K562 (cell line): ENCODE data around the gene DIP2B. TPM values are rescaled to one million over a fixed set of nuclear protein-coding genes. Genes with fewer than 3 reads are reported as not detected.

Experiments used
- ATAC-seq: fragments of 200-7000 bp; cut with Tn5 transposase; 3 replicates; pipeline ENCODE4 v1.9.1; 2020; ENCODE audit warnings: moderate library complexity
- BruUV-seq: library from RNA; stranded (reverse); fragments of 400-500 nt; replicated peaks from 2 replicates; lab custom pipeline; 2021; lab: Mats Ljungman, UMichigan
- CTCF ChIA-PET: fragments of 300-600 bp; formaldehyde crosslinking; extraction: SDS; loops from one replicate; lab custom pipeline; 2021; ENCODE audit warnings: low intra/inter-chr PET ratio; lab: Yijun Ruan, JAX
- POLR2A ChIA-PET: fragments of 300-600, 350-650 bp; sonication (Branson Sonifier 250); formaldehyde crosslinking; extraction: SDS; loops from one replicate; lab custom pipeline; 2021; ENCODE audit warnings: antibody characterized with exemption, inconsistent platforms; lab: Yijun Ruan, JAX
- DNase-seq, 4 experiments: peaks; one replicate each; pipeline versions ENCODE4 v3.0.0 to v3.0.0-alpha.2; 2011 to 2018; ENCODE audit warnings: low spot score in 3 of 4, mixed read lengths in 3 of 4; ENCODE audit errors: extremely low read depth in 1 of 4
- FAIRE-seq: peaks from 2 replicates; lab custom pipeline; 2011; peaks lifted over from hg19 to GRCh38; lab: Jason Lieb, UNC
- H2AFZ ChIP-seq: 2 replicates; pipeline ENCODE4 v1.6.0; 2011; ENCODE audit warnings: low read depth, low read length, control low read depth, inconsistent platforms
- H3K27ac ChIP-seq: fragments of 200-600 bp; 3 replicates; pipeline ENCODE4 v1.8.0; 2011; ENCODE audit warnings: low read depth, mild to moderate bottlenecking, control low read depth, inconsistent platforms, low read length, moderate library complexity, mixed read lengths; ENCODE audit errors: extremely low read depth
- H3K27me3 ChIP-seq, 2 experiments: fragments of 300-600 bp in 1 of 2; 2 replicates in 1 of 2; 3 replicates in 1 of 2; pipeline versions ENCODE4 v1.6.0 to v1.8.0; 2011; ENCODE audit warnings: inconsistent platforms in 2 of 2, low read length in 2 of 2, mild to moderate bottlenecking in 1 of 2, mixed read lengths in 1 of 2, moderate library complexity in 1 of 2; ENCODE audit not compliant: control insufficient read depth in 2 of 2, insufficient read depth in 2 of 2
- H3K36me3 ChIP-seq: fragments of 300-600 bp; 3 replicates; pipeline ENCODE4 v1.8.0; 2011; ENCODE audit warnings: mild to moderate bottlenecking, low read length, inconsistent platforms; ENCODE audit not compliant: control insufficient read depth, insufficient read depth
- H3K4me1 ChIP-seq, 2 experiments: fragments of 200-600 bp in 1 of 2; replicated peaks in 1 of 2; 2 replicates in 1 of 2; 3 replicates in 1 of 2; pipeline versions ENCODE4 v1.5.1 to v1.8.0; 2011; ENCODE audit warnings: inconsistent platforms in 2 of 2, low read length in 2 of 2, mild to moderate bottlenecking in 1 of 2, mixed read lengths in 1 of 2, moderate library complexity in 1 of 2; ENCODE audit not compliant: control insufficient read depth in 2 of 2, insufficient read depth in 2 of 2
- H3K4me2 ChIP-seq: 2 replicates; pipeline ENCODE4 v1.6.1; 2011; ENCODE audit warnings: low read length, control low read depth, inconsistent platforms, mixed read lengths; ENCODE audit not compliant: insufficient read depth
- H3K4me3 ChIP-seq: fragments of 200-600 bp; sonication (generic), shearing (Covaris generic); 2 replicates; pipeline ENCODE4 v1.5.1; 2016; ENCODE audit warnings: control low read depth, inconsistent platforms
- H3K79me2 ChIP-seq: fragments of 200-600 bp; 3 replicates; pipeline ENCODE4 v1.8.0; 2011; ENCODE audit warnings: low read length, inconsistent platforms; ENCODE audit not compliant: control insufficient read depth, insufficient read depth
- H3K9ac ChIP-seq, 2 experiments: 2 replicates each; pipeline versions ENCODE4 v1.6.0 to v1.6.1; 2011; ENCODE audit warnings: low read depth in 2 of 2, low read length in 2 of 2, control low read depth in 1 of 2, inconsistent platforms in 1 of 2, mild to moderate bottlenecking in 1 of 2, mixed read lengths in 1 of 2; ENCODE audit not compliant: insufficient read depth in 1 of 2
- H3K9me1 ChIP-seq: one replicate; pipeline ENCODE4 v1.6.0; 2011; ENCODE audit warnings: inconsistent platforms, mild to moderate bottlenecking, low read length, moderate library complexity; ENCODE audit not compliant: control insufficient read depth, insufficient read depth
- H3K9me3 ChIP-seq: replicated peaks from 2 replicates; pipeline ENCODE4 v1.5.1; 2011; ENCODE audit warnings: low read depth, low read length, inconsistent platforms; ENCODE audit not compliant: control insufficient read depth, insufficient read depth
- H4K20me1 ChIP-seq: replicated peaks from 2 replicates; pipeline ENCODE4 v1.6.1; 2011; ENCODE audit warnings: low read length, inconsistent platforms, mixed read lengths; ENCODE audit not compliant: control insufficient read depth, insufficient read depth
- ARID3B ChIP-seq: fragments of 250-450 bp; sonication (Bioruptor Pico); IDR thresholded peaks from 2 replicates; pipeline ENCODE4 v1.4.0; 2020; ENCODE audit warnings: borderline replicate concordance
- EP400 ChIP-seq: fragments of 450-650 bp; IDR thresholded peaks from 2 replicates; pipeline ENCODE4 v1.6.1; 2017; ENCODE audit warnings: antibody characterized with exemption, mild to moderate bottlenecking, moderate library complexity
- ETS1 ChIP-seq: conservative IDR thresholded peaks from 2 replicates; pipeline ENCODE4 v1.6.1; 2011; ENCODE audit warnings: low read depth, mild to moderate bottlenecking, low read length; ENCODE audit not compliant: control insufficient read depth
- FOXJ2 ChIP-seq: fragments of 200-800 bp; sonication (Bioruptor generic); IDR thresholded peaks from 2 replicates; pipeline ENCODE4 v1.6.1; 2016; ENCODE audit warnings: missing genetic modification characterization, missing compliant biosample characterization
- MAFG ChIP-seq: fragments of 450-650 bp; conservative IDR thresholded peaks from 2 replicates; pipeline ENCODE4 v1.6.1; 2016; ENCODE audit warnings: missing genetic modification characterization, missing compliant biosample characterization
- MCM5 ChIP-seq: fragments of 450-650 bp; IDR thresholded peaks from 2 replicates; pipeline ENCODE4 v1.6.1; 2016; ENCODE audit warnings: low read depth
- NR2C1 ChIP-seq, 2 experiments: fragments of 450-650 bp; IDR thresholded peaks; 2 replicates each; pipeline ENCODE4 v1.6.1; 2017; ENCODE audit warnings: mild to moderate bottlenecking in 2 of 2, antibody characterized with exemption in 1 of 2, inconsistent platforms in 1 of 2, missing compliant biosample characterization in 1 of 2, missing genetic modification characterization in 1 of 2
- PHF8 ChIP-seq: fragments of 200-600 bp; sonication (generic); IDR thresholded peaks from 2 replicates; pipeline ENCODE4 v1.6.1; 2012; ENCODE audit warnings: mixed run types, mild to moderate bottlenecking, inconsistent platforms, low read length, moderate library complexity, borderline replicate concordance
- SRSF1 ChIP-seq: fragments of 200-400 bp; formaldehyde crosslinking; IDR thresholded peaks from 2 replicates; pipeline ENCODE4 v1.6.1; 2017; ENCODE audit warnings: mild to moderate bottlenecking, low read depth, low read length, moderate library complexity
- SRSF7 ChIP-seq: fragments of 200-400 bp; formaldehyde crosslinking; optimal IDR thresholded peaks from 2 replicates; pipeline ENCODE3; 2017; ENCODE audit warnings: mild to moderate bottlenecking, low read depth, low read length
- TCF7 ChIP-seq: sonication (generic); IDR thresholded peaks from 2 replicates; pipeline ENCODE4 v1.6.1; 2016; ENCODE audit warnings: antibody characterized with exemption, borderline replicate concordance
- TRIM28 ChIP-seq: fragments of 450-650 bp; IDR thresholded peaks from 2 replicates; pipeline ENCODE4 v1.6.1; 2017
- ZBTB8A ChIP-seq: fragments of 450-650 bp; IDR thresholded peaks from 2 replicates; pipeline ENCODE4 v1.6.1; 2018; ENCODE audit warnings: mild to moderate bottlenecking, moderate library complexity; ENCODE audit not compliant: partially characterized antibody
- ZFP30 ChIP-seq: fragments of 250-450 bp; sonication (Bioruptor Pico); IDR thresholded peaks from 2 replicates; pipeline ENCODE4 v1.8.0; 2022; ENCODE audit warnings: moderate library complexity, mild to moderate bottlenecking, inconsistent platforms, borderline replicate concordance
- ZKSCAN8 ChIP-seq: fragments of 200-800 bp; sonication (Bioruptor generic); IDR thresholded peaks from 2 replicates; pipeline ENCODE4 v1.6.1; 2016; ENCODE audit warnings: missing genetic modification characterization, missing compliant biosample characterization
- ZNF23 ChIP-seq: fragments of 250-450 bp; sonication (Bioruptor Pico); IDR thresholded peaks from 2 replicates; pipeline ENCODE4 v1.4.0; 2020; ENCODE audit warnings: mild to moderate bottlenecking
- ZNF354B ChIP-seq: fragments of 250-450 bp; sonication (Bioruptor Pico); IDR thresholded peaks from 2 replicates; pipeline ENCODE4 v1.4.0; 2020
- WGBS: fragments of 100-300 bp; shearing (Covaris generic); methylation state at CpG from one replicate; pipeline ENCODE4 v1.1.6; 2016; ENCODE audit warnings: low coverage, mixed read lengths; ENCODE audit not compliant: insufficient coverage; ENCODE audit errors: missing lambda C conversion rate; 5-methylcytosine and 5-hydroxymethylcytosine counted together
- in situ Hi-C: fragments of 300-500 bp; cut with MboI; formaldehyde crosslinking; loops from 4 replicates; pipeline ENCODE4 v1.15.0; 2018; ENCODE audit warnings: inconsistent platforms, mixed read lengths
- intact Hi-C: fragments of 100-400 bp; cut with micrococcal nuclease; formaldehyde crosslinking; loops from 2 replicates; pipeline ENCODE4 v1.14.2; 2022
- polyA plus RNA-seq, 8 experiments: library from polyadenylated mRNA; depleted of rRNA in 4 of 8; stranded (reverse) in 5 of 8; unstranded in 3 of 8; fragments of >200 nt; fragmentation: Nextera tagmentation in 2 of 8; fragmentation: Illumina TruSeq in 1 of 8; extraction: Ambion mirVana in 2 of 8; extraction: Trizol in 1 of 8; gene quantifications; 2 replicates each; pipeline versions ENCODE4 v1.2.1 to v1.2.3, GENCODE V29; 2011 to 2014; ENCODE audit warnings: inconsistent platforms in 1 of 8, missing spikeins in 1 of 8
- total RNA-seq, 7 experiments: library from RNA; depleted of rRNA in 6 of 7; stranded (reverse); fragments of >200 nt in 6 of 7; fragmentation: Illumina TruSeq in 2 of 7; extraction: Trizol in 2 of 7; gene quantifications; 2 replicates each; pipeline versions ENCODE4 v1.2.1 to v1.2.3, GENCODE V29; 2011 to 2021; ENCODE audit warnings: low replicate concordance in 1 of 7
- TF ChIP-seq, protein P1 (sequence below): fragments of 250-450 bp; sonication (Bioruptor Pico); IDR thresholded peaks from 2 replicates; pipeline ENCODE4 v1.5.0; 2020; ENCODE audit warnings: mild to moderate bottlenecking

The DIP2B gene
- total and polyA plus RNA-seq, 9 of the 15 experiments (the other 6 are each of a cell fraction or from before 2014, with no cell fraction given), result 4.6 to 26.1 (median 18.8) TPM

- Histone ChIP-seq H3K27me3 (no peaks in the 10 kb centered on the region), H3K4me2 (no peak overlapping the region), H3K36me3 (peaks cover 20% of the 10 kb centered on the region; the same call in 1 of the 3 replicates), H3K9ac (no peak overlapping the region), H3K9me1 (no peaks in the 10 kb centered on the region), H3K27ac (no peak overlapping the region), H2AFZ (no peak overlapping the region), H3K4me1 (peaks cover 0 to 7% of the 10 kb centered on the region in 2 experiments; a peak in 2 of 5 replicates), H3K9me3 (peaks cover 3% of the 10 kb centered on the region; the same call in 1 of the 2 replicates), H4K20me1 (no peaks in the 10 kb centered on the region), H3K4me3 (no peak overlapping the region), H3K79me2 (peaks cover 40% of the 10 kb centered on the region)
- ChIA-PET CTCF (interaction anchor here (0.6 kb wide), 1 partner anchor 237 kb away, joined by 3 read pairs; no protein-coding TSS in a partner anchor), POLR2A (no interaction called here)
- intact Hi-C loops (no loop called here), in situ Hi-C loops (no loop called here)
- BruUV-seq, result no TSS peak
- WGBS, result 80% methylated on average over 5 of the region's 5 CpGs
- TF ChIP-seq PHF8 (no peak), MCM5 (no peak), ZKSCAN8 (CRISPR knock-in tag) (no peak), SRSF1 (no peak), ZFP30 (CRISPR knock-in tag) (no peak), TCF7 (no peak), ZBTB8A (no peak), ZNF354B (CRISPR knock-in tag) (no peak), ETS1 (no peak), EP400 (no peak), MAFG (tag) (no peak), ARID3B (CRISPR knock-in tag) (no peak), TRIM28 (no peak), ZNF23 (no peak), NR2C1 (IDR thresholded peaks at IDR 0.05) (no peak), NR2C1 (tag; IDR thresholded peaks at IDR 0.05) (no peak), FOXJ2 (tag) (no peak), SRSF7 (no peak)
- TF ChIP-seq, protein P1, sequence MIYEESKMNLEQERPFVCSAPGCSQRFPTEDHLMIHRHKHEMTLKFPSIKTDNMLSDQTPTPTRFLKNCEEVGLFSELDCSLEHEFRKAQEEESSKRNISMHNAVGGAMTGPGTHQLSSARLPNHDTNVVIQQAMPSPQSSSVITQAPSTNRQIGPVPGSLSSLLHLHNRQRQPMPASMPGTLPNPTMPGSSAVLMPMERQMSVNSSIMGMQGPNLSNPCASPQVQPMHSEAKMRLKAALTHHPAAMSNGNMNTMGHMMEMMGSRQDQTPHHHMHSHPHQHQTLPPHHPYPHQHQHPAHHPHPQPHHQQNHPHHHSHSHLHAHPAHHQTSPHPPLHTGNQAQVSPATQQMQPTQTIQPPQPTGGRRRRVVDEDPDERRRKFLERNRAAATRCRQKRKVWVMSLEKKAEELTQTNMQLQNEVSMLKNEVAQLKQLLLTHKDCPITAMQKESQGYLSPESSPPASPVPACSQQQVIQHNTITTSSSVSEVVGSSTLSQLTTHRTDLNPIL (CRISPR knock-in tag), result no peak
- FAIRE-seq (no peak), ATAC-seq (no peak), DNase-seq (no peak)
Measured at GRCh38 chr12:50527359-50527726, 22.6 kb downstream of the DIP2B start.
